Mucosa of rectum (tissue), 2 donors: ENCODE data around the gene SLC39A9.

Experiments
- H3K27ac ChIP-seq, 2 donors: one replicate each; pipeline ENCODE4 v1.7.0; 2013; ENCODE audit warnings: inconsistent platforms in 2 of 2, low read depth in 2 of 2, low read length in 2 of 2
- H3K27me3 ChIP-seq, 2 donors: one replicate each; pipeline ENCODE4 v1.7.0; 2013; ENCODE audit warnings: low read length in 2 of 2; ENCODE audit not compliant: control insufficient read depth in 2 of 2, insufficient read depth in 2 of 2
- H3K36me3 ChIP-seq, 2 donors: one replicate each; pipeline ENCODE4 v1.7.0; 2013; ENCODE audit warnings: low read length in 2 of 2; ENCODE audit not compliant: control insufficient read depth in 2 of 2, insufficient read depth in 2 of 2
- H3K4me1 ChIP-seq, 2 donors: one replicate each; pipeline ENCODE4 v1.7.0; 2013; ENCODE audit warnings: low read length in 2 of 2, mild to moderate bottlenecking in 1 of 2; ENCODE audit not compliant: control insufficient read depth in 2 of 2, insufficient read depth in 2 of 2
- H3K4me3 ChIP-seq, 2 donors: one replicate each; pipeline ENCODE4 v1.7.0; 2013; ENCODE audit warnings: low read length in 2 of 2
- H3K9ac ChIP-seq, 2 donors: one replicate each; pipeline ENCODE4 v1.7.0; 2013; ENCODE audit warnings: low read length in 2 of 2, low read depth in 1 of 2, mild to moderate bottlenecking in 1 of 2
- H3K9me3 ChIP-seq, 2 donors: one replicate each; pipeline ENCODE4 v1.7.0; 2013; ENCODE audit warnings: low read length in 2 of 2; ENCODE audit not compliant: control insufficient read depth in 2 of 2
- donor health status: healthy.
- donor health status: Normal muscosa, but diverticular disease.

The SLC39A9 gene

GRCh38 chr14:69356903-69357543 lies 41.5 kb upstream of the SLC39A9 start:
- no peaks in the 10 kb centered on the region for H3K36me3 ChIP-seq
- peaks cover 3 to 10% of the 10 kb centered on the region in 2 donors for H3K4me1 ChIP-seq
- no peak overlapping the region for H3K9ac ChIP-seq
- H3K27me3 ChIP-seq: no peaks in the 10 kb centered on the region
- no peaks in the 10 kb centered on the region for H3K9me3 ChIP-seq
- H3K27ac ChIP-seq: no peak overlapping the region
- H3K4me3 ChIP-seq: no peak overlapping the region

- no peak overlapping the region for H3K9ac ChIP-seq
- no peaks in the 10 kb centered on the region for H3K9me3 ChIP-seq
- no peak overlapping the region for H3K4me3 ChIP-seq
- H3K4me1 ChIP-seq: peaks cover 3 to 10% of the 10 kb centered on the region in 2 donors
- H3K27ac ChIP-seq: no peak overlapping the region
- H3K36me3 ChIP-seq: no peaks in the 10 kb centered on the region
- no peaks in the 10 kb centered on the region for H3K27me3 ChIP-seq
Measured at GRCh38 chr14:69357544-69358200, 40.8 kb upstream of the SLC39A9 start.

- no peak overlapping the region for H3K9ac ChIP-seq
- no peak overlapping the region for H3K4me3 ChIP-seq
- no peaks in the 10 kb centered on the region for H3K36me3 ChIP-seq
- H3K9me3 ChIP-seq: no peaks in the 10 kb centered on the region
- H3K27me3 ChIP-seq: no peaks in the 10 kb centered on the region
- H3K4me1 ChIP-seq: peaks cover 3 to 10% of the 10 kb centered on the region in 2 donors
- H3K27ac ChIP-seq: no peak overlapping the region
Measured at GRCh38 chr14:69358233-69358963, 40.1 kb upstream of the SLC39A9 start.

- Histone ChIP-seq H3K27me3 (no peaks in the 10 kb centered on the region), H3K36me3 (no peaks in the 10 kb centered on the region), H3K9ac (no peak overlapping the region), H3K27ac (no peak overlapping the region), H3K4me3 (no peak overlapping the region), H3K4me1 (peaks cover 3 to 8% of the 10 kb centered on the region in 2 donors), H3K9me3 (no peaks in the 10 kb centered on the region)
Measured at GRCh38 chr14:69358966-69359365, 39.5 kb upstream of the SLC39A9 start.

GRCh38 chr14:69360438-69361108 lies 37.9 kb upstream of the SLC39A9 start:
- Histone ChIP-seq H3K27me3 (no peaks in the 10 kb centered on the region), H3K27ac (no peak overlapping the region), H3K9me3 (no peaks in the 10 kb centered on the region), H3K4me1 (peaks cover 2 to 3% of the 10 kb centered on the region in 2 donors), H3K4me3 (no peak overlapping the region), H3K36me3 (no peaks in the 10 kb centered on the region), H3K9ac (no peak overlapping the region)

GRCh38 chr14:69363055-69363454 lies 35.4 kb upstream of the SLC39A9 start:
- Histone ChIP-seq H3K9me3 (no peaks in the 10 kb centered on the region), H3K4me1 (no peaks in the 10 kb centered on the region), H3K4me3 (no peak overlapping the region)

GRCh38 chr14:69363964-69364363 lies 34.5 kb upstream of the SLC39A9 start:
- Histone ChIP-seq H3K9ac (no peak overlapping the region), H3K4me3 (no peak overlapping the region), H3K27me3 (no peaks in the 10 kb centered on the region), H3K4me1 (no peaks in the 10 kb centered on the region), H3K27ac (no peak overlapping the region), H3K36me3 (no peaks in the 10 kb centered on the region), H3K9me3 (no peaks in the 10 kb centered on the region)

More at GRCh38 chr14:69363055-69363454, 35.4 kb upstream of the SLC39A9 start:
- Histone ChIP-seq H3K27me3 (no peaks in the 10 kb centered on the region), H3K27ac (no peak overlapping the region), H3K9ac (no peak overlapping the region), H3K36me3 (no peaks in the 10 kb centered on the region)

- Histone ChIP-seq H3K9ac (no peak overlapping the region), H3K27ac (no peak overlapping the region), H3K4me1 (no peaks in the 10 kb centered on the region), H3K27me3 (no peaks in the 10 kb centered on the region), H3K36me3 (no peaks in the 10 kb centered on the region), H3K4me3 (no peak overlapping the region), H3K9me3 (no peaks in the 10 kb centered on the region)
Measured at GRCh38 chr14:69364378-69364777, 34.1 kb upstream of the SLC39A9 start.

- no peaks in the 10 kb centered on the region for H3K27me3 ChIP-seq
- no peak overlapping the region for H3K27ac ChIP-seq
- H3K9me3 ChIP-seq: no peaks in the 10 kb centered on the region
- no peak overlapping the region for H3K4me3 ChIP-seq
- no peaks in the 10 kb centered on the region for H3K4me1 ChIP-seq
- H3K9ac ChIP-seq: no peak overlapping the region
- H3K36me3 ChIP-seq: no peaks in the 10 kb centered on the region
Measured at GRCh38 chr14:69366069-69366468, 32.4 kb upstream of the SLC39A9 start.

- Histone ChIP-seq H3K36me3 (no peaks in the 10 kb centered on the region), H3K27me3 (no peaks in the 10 kb centered on the region), H3K4me1 (no peaks in the 10 kb centered on the region), H3K9ac (no peak overlapping the region), H3K4me3 (no peak overlapping the region), H3K9me3 (no peaks in the 10 kb centered on the region), H3K27ac (no peak overlapping the region)
Measured at GRCh38 chr14:69366761-69367160, 31.7 kb upstream of the SLC39A9 start.
